Measurements from ENCODE around the gene IL1RAPL2. TPM values are rescaled to one million over a fixed set of nuclear protein-coding genes. Genes with fewer than 3 reads are reported as not detected.

Gene IL1RAPL2
- total and polyA plus RNA-seq, 10 of the 15 experiments (the other 5 are each of a cell fraction or from before 2014, with no cell fraction given): 0.19 TPM; not detected in 9

- in situ Hi-C loops (cut with MboI) (no loop called here), intact Hi-C loops (cut with micrococcal nuclease; ENCODE audit: unreplicated experiment) (no loop called here)
- POLR2A ChIA-PET: no interaction called here
- TF ChIP-seq TARDBP (IDR thresholded peaks at IDR 0.05; ENCODE audit: borderline replicate concordance) (no peak), CEBPZ (IDR thresholded peaks at IDR 0.05; ENCODE audit: low read depth, low read length) (no peak), MYC (IDR thresholded peaks at IDR 0.05; ENCODE audit: insufficient read depth, insufficient read length, insufficient replicate concordance, low read length, severe bottlenecking) (no peak), SIN3A (IDR thresholded peaks at IDR 0.05; ENCODE audit: low read depth, low read length) (no peak), ZNF217 (IDR thresholded peaks at IDR 0.05) (no peak), HDGF (IDR thresholded peaks at IDR 0.05) (no peak), RELA (IDR thresholded peaks at IDR 0.05; ENCODE audit: borderline replicate concordance, partially characterized antibody) (no peak), SMARCA5 (IDR thresholded peaks at IDR 0.05) (no peak)
- Histone ChIP-seq H3K4me2 (ENCODE audit: control insufficient read depth, insufficient read depth) (no peak overlapping the region), H4K20me1 (ENCODE audit: control insufficient read depth, insufficient read depth) (no peaks in the 10 kb centered on the region), H3K4me3 (no peak overlapping the region), H2AFZ (ENCODE audit: control insufficient read depth, low read depth, low read length) (no peak overlapping the region), H3K9me3 (replicated peaks; ENCODE audit: control insufficient read depth, insufficient read depth, low read length) (no peaks in the 10 kb centered on the region), H3K36me3 (ENCODE audit: control insufficient read depth in 2 of 2, insufficient read depth in 2 of 2, low read length in 1 of 2) (no peaks in the 10 kb centered on the region), H3K79me2 (ENCODE audit: control insufficient read depth, insufficient read depth, low read length) (no peaks in the 10 kb centered on the region), H3K27me3 (replicated peaks in 1 of 2; ENCODE audit: control insufficient read depth in 2 of 2, insufficient read depth in 2 of 2, low read length in 1 of 2) (no peaks in the 10 kb centered on the region), H3K27ac (ENCODE audit: control insufficient read depth, insufficient read depth) (no peak overlapping the region), H3K4me1 (ENCODE audit: control insufficient read depth, insufficient read depth, low read length) (no peaks in the 10 kb centered on the region), H3K9ac (ENCODE audit: control insufficient read depth, insufficient read depth, low read length) (no peak overlapping the region)
- no TSS peak for BruUV-seq (replicated peaks)
- DNase-seq (ENCODE audit: low read depth, low spot score) (no peak), FAIRE-seq (no peak), ATAC-seq (no peak)
- SMC1A ChIA-PET (ENCODE audit: uncharacterized antibody, unreplicated experiment): no interaction called here
- CTCF ChIA-PET: interaction anchor here (1.0 to 2.2 kb wide), 2 partner anchors 19 to 419 kb away, joined by 3 to 10 read pairs; no protein-coding TSS in a partner anchor
- RAD21 ChIA-PET (ENCODE audit: unreplicated experiment): no interaction called here
These were observed 643.4 kb downstream of the IL1RAPL2 start for GRCh38 chrX:105209406-105209805.
